Endothelial cell of umbilical vein (primary cell): ENCODE measurements around the gene IQCB1. TPM values are rescaled to one million over a fixed set of nuclear protein-coding genes. Genes with fewer than 3 reads are reported as not detected.

Source experiments
- BruUV-seq: library from RNA; stranded (reverse); fragments of 400-500 nt; replicated peaks from 2 replicates; lab custom pipeline; 2021; lab: Mats Ljungman, UMichigan
- CTCF ChIA-PET: fragments of 300-600, 350-600 bp; sonication (Branson Sonifier 250); formaldehyde crosslinking; loops from one replicate; lab custom pipeline; 2021; ENCODE audit warnings: antibody characterized with exemption, inconsistent platforms; lab: Charles Lee
- POLR2A ChIA-PET: fragments of 300-600, 350-600 bp; sonication (Branson Sonifier 250); formaldehyde crosslinking; loops from one replicate; lab custom pipeline; 2021; ENCODE audit warnings: antibody characterized with exemption, inconsistent platforms; lab: Charles Lee
- DNase-seq: peaks from one replicate; pipeline ENCODE4 v3.0.0-alpha.2; 2011; ENCODE audit warnings: low read depth, low spot score
- FAIRE-seq: peaks from 2 replicates; lab custom pipeline; 2011; peaks lifted over from hg19 to GRCh38; lab: Jason Lieb, UNC
- H2AFZ ChIP-seq: 2 replicates; pipeline ENCODE4 v1.6.0; 2012; ENCODE audit warnings: low read depth, low read length, control low read depth, inconsistent platforms
- H3K27ac ChIP-seq: 2 replicates; pipeline ENCODE4 v1.5.1; 2011; ENCODE audit warnings: low read depth, mild to moderate bottlenecking, control low read depth, low read length, moderate library complexity; ENCODE audit not compliant: insufficient read depth
- H3K27me3 ChIP-seq, 2 experiments: 2 replicates each; pipeline versions ENCODE4 v1.6.0 to v1.6.1; 2011; ENCODE audit warnings: low read length in 2 of 2, mixed read lengths in 1 of 2; ENCODE audit not compliant: control insufficient read depth in 2 of 2, insufficient read depth in 2 of 2
- H3K36me3 ChIP-seq, 2 experiments: 2 replicates in 1 of 2; 3 replicates in 1 of 2; pipeline ENCODE4 v1.5.1; 2011; ENCODE audit warnings: low read length in 2 of 2, mild to moderate bottlenecking in 1 of 2, moderate library complexity in 1 of 2; ENCODE audit not compliant: control insufficient read depth in 2 of 2, insufficient read depth in 2 of 2; ENCODE audit errors: extremely low read depth in 1 of 2
- H3K4me1 ChIP-seq: 3 replicates; pipeline ENCODE4 v1.5.1; 2011; ENCODE audit warnings: mild to moderate bottlenecking, low read length; ENCODE audit not compliant: control insufficient read depth, insufficient read depth; ENCODE audit errors: extremely low read depth
- H3K4me2 ChIP-seq: 2 replicates; pipeline ENCODE4 v1.6.1; 2011; ENCODE audit warnings: low read length, control low read depth, mixed read lengths; ENCODE audit not compliant: insufficient read depth
- H3K4me3 ChIP-seq, 3 experiments: fragments of 200-600 bp in 1 of 3; sonication (generic), shearing (Covaris generic) in 1 of 3; replicated peaks in 1 of 3; 2 replicates each; pipeline ENCODE4 v1.5.1; 2011 to 2016; ENCODE audit warnings: control low read depth in 3 of 3, low read length in 3 of 3, mild to moderate bottlenecking in 2 of 3, inconsistent platforms in 1 of 3, low read depth in 1 of 3, moderate library complexity in 1 of 3; ENCODE audit not compliant: insufficient read depth in 1 of 3
- H3K79me2 ChIP-seq: 2 replicates; pipeline ENCODE4 v1.6.0; 2012; ENCODE audit warnings: low read length, inconsistent platforms; ENCODE audit not compliant: control insufficient read depth, insufficient read depth
- H3K9ac ChIP-seq: replicated peaks from 2 replicates; pipeline ENCODE3; 2011; ENCODE audit warnings: low read length, control low read depth; ENCODE audit not compliant: insufficient read depth; ENCODE audit errors: extremely low read depth
- H3K9me1 ChIP-seq: replicated peaks from 3 replicates; pipeline ENCODE4 v1.6.0; 2011; ENCODE audit warnings: mild to moderate bottlenecking, low read length; ENCODE audit not compliant: control insufficient read depth, insufficient read depth; ENCODE audit errors: extremely low read depth
- H3K9me3 ChIP-seq: replicated peaks from 2 replicates; pipeline ENCODE4 v1.5.1; 2012; ENCODE audit warnings: low read length, inconsistent platforms; ENCODE audit not compliant: control insufficient read depth, insufficient read depth
- H4K20me1 ChIP-seq: replicated peaks from 2 replicates; pipeline ENCODE3; 2011; ENCODE audit warnings: mild to moderate bottlenecking, low read length; ENCODE audit not compliant: control insufficient read depth, insufficient read depth; ENCODE audit errors: extremely low read depth
- EZH2 ChIP-seq: IDR thresholded peaks from 2 replicates; pipeline ENCODE4 v1.6.1; 2012; ENCODE audit warnings: borderline replicate concordance, low read depth, mild to moderate bottlenecking, moderate library complexity, low read length, inconsistent platforms; ENCODE audit not compliant: severe bottlenecking
- FOS ChIP-seq: IDR thresholded peaks from 2 replicates; pipeline ENCODE4 v1.6.1; 2011; ENCODE audit warnings: mild to moderate bottlenecking, low read length, moderate library complexity, borderline replicate concordance; ENCODE audit not compliant: insufficient read depth
- GATA2 ChIP-seq: IDR thresholded peaks from 2 replicates; pipeline ENCODE4 v1.7.0; 2011; ENCODE audit warnings: low read depth, mild to moderate bottlenecking, moderate library complexity, mixed read lengths, low read length; ENCODE audit not compliant: insufficient read length, insufficient read depth
- JUN ChIP-seq: IDR thresholded peaks from 2 replicates; pipeline ENCODE4 v1.6.1; 2011; ENCODE audit warnings: borderline replicate concordance, low read depth; ENCODE audit not compliant: insufficient read length, insufficient read depth
- MYC ChIP-seq: IDR thresholded peaks from one replicate; pipeline ENCODE4 v1.6.1; 2011; ENCODE audit warnings: mild to moderate bottlenecking, low read depth, low read length
- POLR2A ChIP-seq: IDR thresholded peaks from 2 replicates; pipeline ENCODE4 v1.6.1; 2012; ENCODE audit warnings: low read depth, mild to moderate bottlenecking, control low read depth, low read length
- POLR2AphosphoS5 ChIP-seq: IDR thresholded peaks from 2 replicates; pipeline ENCODE4 v1.6.1; 2012; ENCODE audit warnings: low read depth, mild to moderate bottlenecking, control low read depth, low read length, moderate library complexity; ENCODE audit not compliant: insufficient read depth
- dilution Hi-C: fragments of 300-500 bp; cut with MboI; formaldehyde crosslinking; loops from one replicate; pipeline ENCODE4 v1.15.0; 2019; ENCODE audit warnings: low sequenced_read_pairs; ENCODE audit not compliant: extremely low pct_ligation_motif_present
- intact Hi-C: fragments of 100-400 bp; cut with micrococcal nuclease; formaldehyde crosslinking; loops from one replicate; pipeline ENCODE4 v1.10.0; 2022
- polyA plus RNA-seq, 4 experiments: library from polyadenylated mRNA; depleted of rRNA in 3 of 4; stranded (reverse) in 3 of 4; unstranded in 1 of 4; fragments of >200 nt; gene quantifications; 2 replicates each; pipeline versions ENCODE4 v1.2.1 to v1.2.3, GENCODE V29; 2011 to 2012; ENCODE audit warnings: missing spikeins in 1 of 4
- total RNA-seq: library from RNA; stranded (reverse); gene quantifications from 2 replicates; pipeline ENCODE4 v1.2.3, GENCODE V29; 2021
- TF ChIP-seq, protein P1 (sequence below), 2 donors: IDR thresholded peaks; 1 replicate in 1 of 2; 2 replicates in 1 of 2; pipeline ENCODE4 v1.5.1; 2011; ENCODE audit warnings: low read length in 2 of 2, mild to moderate bottlenecking in 2 of 2, moderate library complexity in 2 of 2, control low read depth in 1 of 2, inconsistent platforms in 1 of 2, low read depth in 1 of 2; ENCODE audit not compliant: insufficient read depth in 1 of 2; ENCODE audit errors: extremely low read depth in 1 of 2
- TF ChIP-seq, protein P2 (sequence below): IDR thresholded peaks from 2 replicates; pipeline ENCODE4 v1.6.1; 2011; ENCODE audit not compliant: insufficient read depth, insufficient read length

IQCB1 gene
- total and polyA plus RNA-seq, 2 donors (not counting 3 experiments of a cell fraction or from before 2014, with no cell fraction given): 9.9 to 22.0 TPM

DNA sequence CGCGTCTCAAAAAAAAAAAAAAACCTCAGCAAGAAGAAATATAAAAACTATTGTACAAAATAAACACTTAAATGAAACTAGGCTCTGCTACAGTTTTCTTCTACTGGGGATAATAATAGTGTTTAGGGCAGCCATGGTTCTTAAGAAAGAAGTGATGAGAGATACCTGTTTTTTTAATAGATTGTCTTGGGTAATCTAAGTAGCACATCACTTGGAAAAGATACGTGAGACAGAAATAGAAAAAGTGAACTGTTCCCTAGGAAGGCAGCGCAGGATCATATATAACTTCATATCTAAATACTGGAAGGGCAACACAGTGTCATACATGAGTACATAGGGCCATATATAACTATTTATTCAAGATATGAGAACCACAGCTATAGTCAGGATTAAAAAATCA, 97.2 kb downstream of the IQCB1 start:
- BruUV-seq: no TSS peak
- H3K9me1 ChIP-seq: peaks cover 3% of the 10 kb centered on the region
- H3K36me3 ChIP-seq: no peaks in the 10 kb centered on the region
- no peak overlapping the region for H3K4me2 ChIP-seq
- dilution Hi-C loops (no loop called here), intact Hi-C loops (no loop called here)
- FAIRE-seq (no peak), DNase-seq (no peak)
- peaks cover 9% of the 10 kb centered on the region for H4K20me1 ChIP-seq
- ChIA-PET CTCF (no interaction called here), POLR2A (no interaction called here)
- no peaks in the 10 kb centered on the region for H3K9me3 ChIP-seq
- H3K79me2 ChIP-seq: peaks cover 53% of the 10 kb centered on the region
- no peaks in the 10 kb centered on the region for H3K4me1 ChIP-seq
- H3K4me3 ChIP-seq: no peak overlapping the region
- H3K27ac ChIP-seq: no peak overlapping the region
- TF ChIP-seq, protein P1, sequence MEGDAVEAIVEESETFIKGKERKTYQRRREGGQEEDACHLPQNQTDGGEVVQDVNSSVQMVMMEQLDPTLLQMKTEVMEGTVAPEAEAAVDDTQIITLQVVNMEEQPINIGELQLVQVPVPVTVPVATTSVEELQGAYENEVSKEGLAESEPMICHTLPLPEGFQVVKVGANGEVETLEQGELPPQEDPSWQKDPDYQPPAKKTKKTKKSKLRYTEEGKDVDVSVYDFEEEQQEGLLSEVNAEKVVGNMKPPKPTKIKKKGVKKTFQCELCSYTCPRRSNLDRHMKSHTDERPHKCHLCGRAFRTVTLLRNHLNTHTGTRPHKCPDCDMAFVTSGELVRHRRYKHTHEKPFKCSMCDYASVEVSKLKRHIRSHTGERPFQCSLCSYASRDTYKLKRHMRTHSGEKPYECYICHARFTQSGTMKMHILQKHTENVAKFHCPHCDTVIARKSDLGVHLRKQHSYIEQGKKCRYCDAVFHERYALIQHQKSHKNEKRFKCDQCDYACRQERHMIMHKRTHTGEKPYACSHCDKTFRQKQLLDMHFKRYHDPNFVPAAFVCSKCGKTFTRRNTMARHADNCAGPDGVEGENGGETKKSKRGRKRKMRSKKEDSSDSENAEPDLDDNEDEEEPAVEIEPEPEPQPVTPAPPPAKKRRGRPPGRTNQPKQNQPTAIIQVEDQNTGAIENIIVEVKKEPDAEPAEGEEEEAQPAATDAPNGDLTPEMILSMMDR (IDR thresholded peaks at IDR 0.05; ENCODE audit: extremely low read depth in 1 of 2, insufficient read depth in 1 of 2, low read depth in 1 of 2, low read length in 2 of 2): no peak
- TF ChIP-seq FOS: no peak
- TF ChIP-seq MYC: no peak
- no peak for TF ChIP-seq GATA2
- no peak for TF ChIP-seq JUN
- TF ChIP-seq POLR2AphosphoS5: no peak
- TF ChIP-seq, protein P2, sequence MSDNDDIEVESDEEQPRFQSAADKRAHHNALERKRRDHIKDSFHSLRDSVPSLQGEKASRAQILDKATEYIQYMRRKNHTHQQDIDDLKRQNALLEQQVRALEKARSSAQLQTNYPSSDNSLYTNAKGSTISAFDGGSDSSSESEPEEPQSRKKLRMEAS: no peak
- TF ChIP-seq POLR2A: no peak
- no peak for TF ChIP-seq EZH2
- H3K9ac ChIP-seq: no peak overlapping the region
- no peak overlapping the region for H2AFZ ChIP-seq
- no peaks in the 10 kb centered on the region for H3K27me3 ChIP-seq
